ENCODE data around the gene VBP1.
A peak's percentile ranks its signal among the peaks of the same experiment; 100 is the strongest.
"Not testable (repeated sequence)": the region's sequence is repeated elsewhere in the genome, so short reads cannot be mapped to it uniquely, and the experiment has no call there.

VBP1 gene

GRCh38 chrX:155216179-155216939 lies at the start of gene VBP1:
Gene VBP1, plus strand, starts transcription at chrX:155216460. Its CDS starts 23 bp downstream, at chrX:155216483.
- peaks cover 29% of the 10 kb centered on the region for H3K4me1 Mint-ChIP-seq (ENCODE audit: low read depth)
- H3K9me3 Mint-ChIP-seq (ENCODE audit: low read depth): no peaks in the 10 kb centered on the region
- H3K27ac Mint-ChIP-seq: peak within 1 kb of the TSS; percentile 94
- H3K36me3 Mint-ChIP-seq: no peaks in the 10 kb centered on the region
- no peaks in the 10 kb centered on the region for H3K27me3 Mint-ChIP-seq
- peak within 1 kb of the TSS; percentile 98 for H3K4me3 Mint-ChIP-seq

GRCh38 chrX:155169881-155170280 lies 46.4 kb upstream of the VBP1 start:
- H3K4me1 Mint-ChIP-seq (ENCODE audit: low read depth): no peaks in the 10 kb centered on the region
- H3K4me3 Mint-ChIP-seq: no peak overlapping the region
- peaks cover 2% of the 10 kb centered on the region for H3K36me3 Mint-ChIP-seq
- H3K9me3 Mint-ChIP-seq (ENCODE audit: low read depth): no peaks in the 10 kb centered on the region
- H3K27me3 Mint-ChIP-seq: no peaks in the 10 kb centered on the region
- no peak overlapping the region for H3K27ac Mint-ChIP-seq

GRCh38 chrX:155179346-155179997 lies 36.8 kb upstream of the VBP1 start:
- H3K4me1 Mint-ChIP-seq (ENCODE audit: low read depth): no peaks in the 10 kb centered on the region
- H3K9me3 Mint-ChIP-seq (ENCODE audit: low read depth): no peaks in the 10 kb centered on the region
- H3K27me3 Mint-ChIP-seq: no peaks in the 10 kb centered on the region
- H3K36me3 Mint-ChIP-seq: no peaks in the 10 kb centered on the region
- H3K4me3 Mint-ChIP-seq: no peak overlapping the region
- no peak overlapping the region for H3K27ac Mint-ChIP-seq

- Mint-ChIP-seq H3K4me1 (ENCODE audit: low read depth) (peaks cover 53% of the 10 kb centered on the region), H3K27ac (peak overlapping the region; percentile 89), H3K4me3 (peak overlapping the region; percentile 67)
Observed at GRCh38 chrX:155188786-155189185, 27.5 kb upstream of the VBP1 start.

GRCh38 chrX:155211208-155211607 lies 5.1 kb upstream of the VBP1 start:
- Mint-ChIP-seq H3K36me3 (no peaks in the 10 kb centered on the region), H3K9me3 (ENCODE audit: low read depth) (no peaks in the 10 kb centered on the region), H3K27ac (no peak overlapping the region), H3K4me1 (ENCODE audit: low read depth) (peaks cover 5% of the 10 kb centered on the region), H3K27me3 (no peaks in the 10 kb centered on the region), H3K4me3 (no peak overlapping the region)

More at GRCh38 chrX:155188786-155189185, 27.5 kb upstream of the VBP1 start:
- Mint-ChIP-seq H3K27me3 (no peaks in the 10 kb centered on the region), H3K9me3 (ENCODE audit: low read depth) (peaks cover 7% of the 10 kb centered on the region), H3K36me3 (peaks cover 10% of the 10 kb centered on the region)

GRCh38 chrX:155213731-155214130 lies 2.5 kb upstream of the VBP1 start:
- no peaks in the 10 kb centered on the region for H3K27me3 Mint-ChIP-seq
- H3K9me3 Mint-ChIP-seq (ENCODE audit: low read depth): no peaks in the 10 kb centered on the region
- no peak overlapping the region for H3K4me3 Mint-ChIP-seq
- H3K27ac Mint-ChIP-seq: no peak overlapping the region
- no peaks in the 10 kb centered on the region for H3K36me3 Mint-ChIP-seq
- peaks cover 21% of the 10 kb centered on the region for H3K4me1 Mint-ChIP-seq (ENCODE audit: low read depth)

- Mint-ChIP-seq H3K27ac (peak overlapping the region; percentile 94), H3K36me3 (no peaks in the 10 kb centered on the region), H3K4me3 (peak overlapping the region; percentile 98), H3K9me3 (ENCODE audit: low read depth) (no peaks in the 10 kb centered on the region), H3K4me1 (ENCODE audit: low read depth) (peaks cover 29% of the 10 kb centered on the region), H3K27me3 (no peaks in the 10 kb centered on the region)
Observed at GRCh38 chrX:155215443-155216178, 649 bp upstream of the VBP1 start.

- no peaks in the 10 kb centered on the region for H3K9me3 Mint-ChIP-seq (ENCODE audit: low read depth)
- H3K27me3 Mint-ChIP-seq: no peaks in the 10 kb centered on the region
- H3K36me3 Mint-ChIP-seq: no peaks in the 10 kb centered on the region
- peak overlapping the region; percentile 98 for H3K4me3 Mint-ChIP-seq
- H3K27ac Mint-ChIP-seq: peak overlapping the region; percentile 94
- H3K4me1 Mint-ChIP-seq (ENCODE audit: low read depth): peaks cover 32% of the 10 kb centered on the region
Observed at GRCh38 chrX:155216940-155217440, 730 bp downstream of the VBP1 start.

GRCh38 chrX:155218777-155219176 lies 2.5 kb downstream of the VBP1 start:
- Mint-ChIP-seq H3K36me3 (no peaks in the 10 kb centered on the region), H3K4me1 (ENCODE audit: low read depth) (peaks cover 32% of the 10 kb centered on the region), H3K27me3 (no peaks in the 10 kb centered on the region), H3K9me3 (ENCODE audit: low read depth) (no peaks in the 10 kb centered on the region), H3K27ac (peak overlapping the region; percentile 61), H3K4me3 (peak overlapping the region; percentile 32)

GRCh38 chrX:155221351-155221750 lies 5.1 kb downstream of the VBP1 start:
- Mint-ChIP-seq H3K4me1 (ENCODE audit: low read depth) (peaks cover 31% of the 10 kb centered on the region), H3K4me3 (no peak overlapping the region), H3K27me3 (no peaks in the 10 kb centered on the region), H3K36me3 (no peaks in the 10 kb centered on the region), H3K27ac (no peak overlapping the region), H3K9me3 (ENCODE audit: low read depth) (no peaks in the 10 kb centered on the region)

- not testable (repeated sequence) for H3K27ac Mint-ChIP-seq; H3K4me3 Mint-ChIP-seq; H3K27me3 Mint-ChIP-seq; H3K36me3 Mint-ChIP-seq; H3K9me3 Mint-ChIP-seq (ENCODE audit: low read depth)
- peaks cover 16% of the 10 kb centered on the region for H3K4me1 Mint-ChIP-seq (ENCODE audit: low read depth)
Observed at GRCh38 chrX:155223746-155224145, 7.5 kb downstream of the VBP1 start.

GRCh38 chrX:155225774-155226173 lies 9.5 kb downstream of the VBP1 start:
- Mint-ChIP-seq H3K27me3 (no peaks in the 10 kb centered on the region), H3K9me3 (ENCODE audit: low read depth) (no peaks in the 10 kb centered on the region), H3K27ac (no peak overlapping the region), H3K4me3 (no peak overlapping the region), H3K4me1 (ENCODE audit: low read depth) (peaks cover 11% of the 10 kb centered on the region), H3K36me3 (peaks cover 2% of the 10 kb centered on the region)

GRCh38 chrX:155231163-155231562 lies 14.9 kb downstream of the VBP1 start:
- Mint-ChIP-seq H3K4me3 (no peak overlapping the region), H3K9me3 (ENCODE audit: low read depth) (no peaks in the 10 kb centered on the region), H3K27me3 (no peaks in the 10 kb centered on the region), H3K36me3 (peaks cover 4% of the 10 kb centered on the region), H3K27ac (peak overlapping the region; percentile 34), H3K4me1 (ENCODE audit: low read depth) (peaks cover 14% of the 10 kb centered on the region)

GRCh38 chrX:155235891-155236290 lies 19.6 kb downstream of the VBP1 start:
- Mint-ChIP-seq H3K4me3 (no peak overlapping the region), H3K27ac (no peak overlapping the region), H3K9me3 (ENCODE audit: low read depth) (no peaks in the 10 kb centered on the region), H3K36me3 (peaks cover 4% of the 10 kb centered on the region), H3K4me1 (ENCODE audit: low read depth) (peaks cover 8% of the 10 kb centered on the region), H3K27me3 (no peaks in the 10 kb centered on the region)

GRCh38 chrX:155237719-155238118 lies 21.5 kb downstream of the VBP1 start:
- H3K4me3 Mint-ChIP-seq: no peak overlapping the region
- H3K36me3 Mint-ChIP-seq: peaks cover 2% of the 10 kb centered on the region
- H3K27me3 Mint-ChIP-seq: no peaks in the 10 kb centered on the region
- H3K4me1 Mint-ChIP-seq (ENCODE audit: low read depth): peaks cover 3% of the 10 kb centered on the region
- H3K27ac Mint-ChIP-seq: peak overlapping the region; percentile 28
- H3K9me3 Mint-ChIP-seq (ENCODE audit: low read depth): no peaks in the 10 kb centered on the region

Data from activated naive CD8-positive, alpha-beta T cell (primary cell).